K562 (cell line): Measurements from ENCODE around the gene CELSR2. TPM values are rescaled to one million over a fixed set of nuclear protein-coding genes. Genes with fewer than 3 reads are reported as not detected.
A peak's percentile ranks its signal among the peaks of the same experiment; 100 is the strongest.

Experiments used
- BRCA1 ChIP-seq, 2 experiments: fragments of 450-650 bp in 1 of 2; sonication (generic) in 1 of 2; formaldehyde crosslinking in 1 of 2; IDR thresholded peaks; 2 replicates each; pipeline versions ENCODE4 v1.5.0 to v1.6.1; 2017 to 2020; ENCODE audit warnings: mild to moderate bottlenecking in 1 of 2, missing genetic modification reagents in 1 of 2
- CBX2 ChIP-seq: fragments of 200-600 bp; sonication (generic); IDR thresholded peaks from one replicate; pipeline ENCODE4 v1.6.1; 2012; ENCODE audit warnings: mild to moderate bottlenecking, low read length, inconsistent platforms; ENCODE audit not compliant: insufficient read depth, poor library complexity, severe bottlenecking
- KAT7 ChIP-seq: sonication (generic); formaldehyde crosslinking; IDR thresholded peaks from 2 replicates; pipeline ENCODE4 v1.8.0; 2022; ENCODE audit warnings: missing genetic modification reagents, mild to moderate bottlenecking, borderline replicate concordance
- NFRKB ChIP-seq: fragments of 450-650 bp; IDR thresholded peaks from 2 replicates; pipeline ENCODE4 v1.6.1; 2016; ENCODE audit warnings: low read depth
- RAD21 ChIP-seq, 2 experiments: fragments of 250-450 bp in 1 of 2; fragments of 450-650 bp in 1 of 2; sonication (Bioruptor Pico) in 1 of 2; formaldehyde crosslinking in 1 of 2; IDR thresholded peaks in 1 of 2; conservative IDR thresholded peaks in 1 of 2; 2 replicates each; pipeline versions ENCODE4 v1.4.0 to v1.8.0; 2020 to 2022; ENCODE audit warnings: mild to moderate bottlenecking in 2 of 2, moderate library complexity in 1 of 2
- SUPT5H ChIP-seq: fragments of 450-650 bp; IDR thresholded peaks from 2 replicates; pipeline ENCODE4 v1.6.1; 2016
- TCF7 ChIP-seq: sonication (generic); IDR thresholded peaks from 2 replicates; pipeline ENCODE4 v1.6.1; 2016; ENCODE audit warnings: antibody characterized with exemption, borderline replicate concordance
- U2AF2 ChIP-seq: fragments of 200-400 bp; formaldehyde crosslinking; optimal IDR thresholded peaks from 2 replicates; pipeline ENCODE3; 2017; ENCODE audit warnings: low read depth, mild to moderate bottlenecking, low read length
- ZBTB1 ChIP-seq: sonication (generic); formaldehyde crosslinking; IDR thresholded peaks from 2 replicates; pipeline ENCODE4 v1.8.1; 2023; ENCODE audit warnings: missing genetic modification reagents, low read depth, mild to moderate bottlenecking, borderline replicate concordance
- ZNF274 ChIP-seq: IDR thresholded peaks from 2 replicates; pipeline ENCODE4 v1.6.1; 2011; ENCODE audit warnings: low read depth, mild to moderate bottlenecking, low read length, moderate library complexity, borderline replicate concordance
- ZNF408 ChIP-seq: fragments of 250-450 bp; sonication (Bioruptor Pico); IDR thresholded peaks from 2 replicates; pipeline ENCODE4 v1.4.0; 2020; ENCODE audit warnings: low read depth, mild to moderate bottlenecking, moderate library complexity
- ZNF584 ChIP-seq: fragments of 200-800 bp; sonication (Bioruptor generic); IDR thresholded peaks from 2 replicates; pipeline ENCODE4 v1.6.1; 2016; ENCODE audit warnings: low read depth, mild to moderate bottlenecking, missing genetic modification characterization, missing compliant biosample characterization
- ZNF785 ChIP-seq: fragments of 250-450 bp; sonication (Bioruptor Pico); IDR thresholded peaks from 2 replicates; pipeline ENCODE4 v1.4.0; 2020; ENCODE audit warnings: mild to moderate bottlenecking
- polyA plus RNA-seq, 8 experiments: library from polyadenylated mRNA; depleted of rRNA in 4 of 8; stranded (reverse) in 5 of 8; unstranded in 3 of 8; fragments of >200 nt; fragmentation: Nextera tagmentation in 2 of 8; fragmentation: Illumina TruSeq in 1 of 8; extraction: Ambion mirVana in 2 of 8; extraction: Trizol in 1 of 8; gene quantifications; 2 replicates each; pipeline versions ENCODE4 v1.2.1 to v1.2.3, GENCODE V29; 2011 to 2014; ENCODE audit warnings: inconsistent platforms in 1 of 8, missing spikeins in 1 of 8
- total RNA-seq, 7 experiments: library from RNA; depleted of rRNA in 6 of 7; stranded (reverse); fragments of >200 nt in 6 of 7; fragmentation: Illumina TruSeq in 2 of 7; extraction: Trizol in 2 of 7; gene quantifications; 2 replicates each; pipeline versions ENCODE4 v1.2.1 to v1.2.3, GENCODE V29; 2011 to 2021; ENCODE audit warnings: low replicate concordance in 1 of 7
- TF ChIP-seq, protein P1 (sequence below): fragments of 150-350 bp; conservative IDR thresholded peaks from 2 replicates; pipeline ENCODE4 v1.6.1; 2014; ENCODE audit warnings: low read length
- TF ChIP-seq, protein P2 (sequence below): fragments of 250-450 bp; sonication (Bioruptor Pico); IDR thresholded peaks from 2 replicates; pipeline ENCODE4 v1.8.0; 2022; ENCODE audit warnings: moderate library complexity, mild to moderate bottlenecking, inconsistent platforms
- TF ChIP-seq, protein P3 (sequence below): fragments of 250-450 bp; sonication (Bioruptor Pico); IDR thresholded peaks from 2 replicates; pipeline ENCODE4 v1.5.0; 2021
- TF ChIP-seq, protein P4 (sequence below): sonication (generic); IDR thresholded peaks from 2 replicates; pipeline ENCODE4 v1.6.1; 2016
- TF ChIP-seq, protein P5 (sequence below), 2 experiments: fragments of 200-800 bp in 1 of 2; sonication (Bioruptor generic) in 1 of 2; sonication (generic) in 1 of 2; formaldehyde crosslinking in 1 of 2; IDR thresholded peaks in 1 of 2; conservative IDR thresholded peaks in 1 of 2; 2 replicates each; pipeline versions ENCODE4 v1.5.0 to v1.6.1; 2016 to 2020; ENCODE audit warnings: missing compliant biosample characterization in 1 of 2, missing genetic modification characterization in 1 of 2, missing genetic modification reagents in 1 of 2

The CELSR2 gene
- total and polyA plus RNA-seq, 9 of the 15 experiments (the other 6 are each of a cell fraction or from before 2014, with no cell fraction given) = 0.31 to 21.9 (median 4.2) TPM

DNA sequence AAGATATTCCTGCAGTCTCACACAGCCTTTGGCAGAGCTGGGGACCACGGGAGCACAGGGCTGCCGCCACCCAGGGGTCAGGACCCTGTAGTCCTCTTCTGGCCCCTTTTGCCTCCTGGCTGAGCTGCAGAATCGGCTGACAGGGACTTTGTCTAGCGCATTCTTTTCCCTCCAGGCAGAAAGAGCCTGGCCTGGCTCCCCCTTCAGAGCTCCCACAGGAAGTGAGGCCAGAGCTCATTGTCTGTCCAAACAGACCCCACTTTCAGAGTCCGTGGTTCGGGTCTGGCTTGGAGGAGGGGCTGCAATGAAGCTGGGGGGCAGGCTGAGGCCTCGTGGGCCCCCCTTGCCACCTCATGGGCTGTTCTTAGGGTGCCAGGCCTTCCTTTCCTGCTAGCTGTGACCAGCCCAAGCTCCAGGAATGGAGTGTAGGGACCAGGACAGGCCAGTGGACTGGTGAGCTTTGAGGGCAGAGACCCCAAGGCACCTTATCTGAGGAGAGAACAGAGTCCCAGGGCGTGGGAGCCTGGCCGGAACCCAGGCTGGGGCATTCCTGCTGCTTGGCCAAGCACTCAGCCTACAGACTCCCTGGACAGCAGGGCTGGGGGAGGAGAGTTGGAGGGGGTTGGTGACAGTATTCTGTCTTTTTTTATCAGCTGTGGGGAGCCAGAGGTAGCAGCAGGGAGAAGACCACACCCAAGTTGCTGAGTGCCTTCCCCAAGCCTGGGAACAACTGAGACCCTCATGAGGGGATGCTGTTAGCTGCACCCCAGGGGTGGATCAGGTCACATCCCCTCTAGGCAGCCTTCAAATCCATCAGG lies 4.7 kb downstream of the CELSR2 start (continued):
- TF ChIP-seq, protein P1, sequence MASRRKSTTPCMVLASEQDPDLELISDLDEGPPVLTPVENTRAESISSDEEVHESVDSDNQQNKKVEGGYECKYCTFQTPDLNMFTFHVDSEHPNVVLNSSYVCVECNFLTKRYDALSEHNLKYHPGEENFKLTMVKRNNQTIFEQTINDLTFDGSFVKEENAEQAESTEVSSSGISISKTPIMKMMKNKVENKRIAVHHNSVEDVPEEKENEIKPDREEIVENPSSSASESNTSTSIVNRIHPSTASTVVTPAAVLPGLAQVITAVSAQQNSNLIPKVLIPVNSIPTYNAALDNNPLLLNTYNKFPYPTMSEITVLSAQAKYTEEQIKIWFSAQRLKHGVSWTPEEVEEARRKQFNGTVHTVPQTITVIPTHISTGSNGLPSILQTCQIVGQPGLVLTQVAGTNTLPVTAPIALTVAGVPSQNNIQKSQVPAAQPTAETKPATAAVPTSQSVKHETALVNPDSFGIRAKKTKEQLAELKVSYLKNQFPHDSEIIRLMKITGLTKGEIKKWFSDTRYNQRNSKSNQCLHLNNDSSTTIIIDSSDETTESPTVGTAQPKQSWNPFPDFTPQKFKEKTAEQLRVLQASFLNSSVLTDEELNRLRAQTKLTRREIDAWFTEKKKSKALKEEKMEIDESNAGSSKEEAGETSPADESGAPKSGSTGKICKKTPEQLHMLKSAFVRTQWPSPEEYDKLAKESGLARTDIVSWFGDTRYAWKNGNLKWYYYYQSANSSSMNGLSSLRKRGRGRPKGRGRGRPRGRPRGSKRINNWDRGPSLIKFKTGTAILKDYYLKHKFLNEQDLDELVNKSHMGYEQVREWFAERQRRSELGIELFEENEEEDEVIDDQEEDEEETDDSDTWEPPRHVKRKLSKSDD = no peak
- TF ChIP-seq SUPT5H (no peak), NFRKB (no peak), ZBTB1 (CRISPR knock-in tag) (no peak), RAD21 (CRISPR knock-in tag; conservative IDR thresholded peaks at IDR 0.05 in 1 of 2, IDR thresholded peaks at IDR 0.05 in 1 of 2) (no peak), ZNF584 (CRISPR knock-in tag) (no peak), TCF7 (no peak), ZNF785 (CRISPR knock-in tag) (no peak), KAT7 (CRISPR knock-in tag) (peak; percentile 80; the same call in 1 of the 2 replicates), ZNF408 (no peak), BRCA1 (IDR thresholded peaks at IDR 0.05) (no peak), BRCA1 (CRISPR knock-in tag; IDR thresholded peaks at IDR 0.05) (no peak), ZNF274 (no peak), U2AF2 (no peak), CBX2 (no peak)
- TF ChIP-seq, protein P2, sequence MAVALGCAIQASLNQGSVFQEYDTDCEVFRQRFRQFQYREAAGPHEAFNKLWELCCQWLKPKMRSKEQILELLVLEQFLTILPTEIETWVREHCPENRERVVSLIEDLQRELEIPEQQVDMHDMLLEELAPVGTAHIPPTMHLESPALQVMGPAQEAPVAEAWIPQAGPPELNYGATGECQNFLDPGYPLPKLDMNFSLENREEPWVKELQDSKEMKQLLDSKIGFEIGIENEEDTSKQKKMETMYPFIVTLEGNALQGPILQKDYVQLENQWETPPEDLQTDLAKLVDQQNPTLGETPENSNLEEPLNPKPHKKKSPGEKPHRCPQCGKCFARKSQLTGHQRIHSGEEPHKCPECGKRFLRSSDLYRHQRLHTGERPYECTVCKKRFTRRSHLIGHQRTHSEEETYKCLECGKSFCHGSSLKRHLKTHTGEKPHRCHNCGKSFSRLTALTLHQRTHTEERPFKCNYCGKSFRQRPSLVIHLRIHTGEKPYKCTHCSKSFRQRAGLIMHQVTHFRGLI (CRISPR knock-in tag) = no peak
- TF ChIP-seq, protein P3, sequence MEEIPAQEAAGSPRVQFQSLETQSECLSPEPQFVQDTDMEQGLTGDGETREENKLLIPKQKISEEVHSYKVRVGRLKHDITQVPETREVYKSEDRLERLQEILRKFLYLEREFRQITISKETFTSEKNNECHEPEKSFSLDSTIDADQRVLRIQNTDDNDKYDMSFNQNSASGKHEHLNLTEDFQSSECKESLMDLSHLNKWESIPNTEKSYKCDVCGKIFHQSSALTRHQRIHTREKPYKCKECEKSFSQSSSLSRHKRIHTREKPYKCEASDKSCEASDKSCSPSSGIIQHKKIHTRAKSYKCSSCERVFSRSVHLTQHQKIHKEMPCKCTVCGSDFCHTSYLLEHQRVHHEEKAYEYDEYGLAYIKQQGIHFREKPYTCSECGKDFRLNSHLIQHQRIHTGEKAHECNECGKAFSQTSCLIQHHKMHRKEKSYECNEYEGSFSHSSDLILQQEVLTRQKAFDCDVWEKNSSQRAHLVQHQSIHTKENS (CRISPR knock-in tag) = no peak
- TF ChIP-seq, protein P4, sequence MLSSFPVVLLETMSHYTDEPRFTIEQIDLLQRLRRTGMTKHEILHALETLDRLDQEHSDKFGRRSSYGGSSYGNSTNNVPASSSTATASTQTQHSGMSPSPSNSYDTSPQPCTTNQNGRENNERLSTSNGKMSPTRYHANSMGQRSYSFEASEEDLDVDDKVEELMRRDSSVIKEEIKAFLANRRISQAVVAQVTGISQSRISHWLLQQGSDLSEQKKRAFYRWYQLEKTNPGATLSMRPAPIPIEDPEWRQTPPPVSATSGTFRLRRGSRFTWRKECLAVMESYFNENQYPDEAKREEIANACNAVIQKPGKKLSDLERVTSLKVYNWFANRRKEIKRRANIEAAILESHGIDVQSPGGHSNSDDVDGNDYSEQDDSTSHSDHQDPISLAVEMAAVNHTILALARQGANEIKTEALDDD = no peak
- TF ChIP-seq, protein P5, sequence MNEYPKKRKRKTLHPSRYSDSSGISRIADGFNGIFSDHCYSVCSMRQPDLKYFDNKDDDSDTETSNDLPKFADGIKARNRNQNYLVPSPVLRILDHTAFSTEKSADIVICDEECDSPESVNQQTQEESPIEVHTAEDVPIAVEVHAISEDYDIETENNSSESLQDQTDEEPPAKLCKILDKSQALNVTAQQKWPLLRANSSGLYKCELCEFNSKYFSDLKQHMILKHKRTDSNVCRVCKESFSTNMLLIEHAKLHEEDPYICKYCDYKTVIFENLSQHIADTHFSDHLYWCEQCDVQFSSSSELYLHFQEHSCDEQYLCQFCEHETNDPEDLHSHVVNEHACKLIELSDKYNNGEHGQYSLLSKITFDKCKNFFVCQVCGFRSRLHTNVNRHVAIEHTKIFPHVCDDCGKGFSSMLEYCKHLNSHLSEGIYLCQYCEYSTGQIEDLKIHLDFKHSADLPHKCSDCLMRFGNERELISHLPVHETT (CRISPR knock-in tag; conservative IDR thresholded peaks at IDR 0.05 in 1 of 2, IDR thresholded peaks at IDR 0.05 in 1 of 2) = peak in 1 of 2 experiments; percentile 60; a peak in 1 of 4 replicates
